Nucleus accumbens (tissue), 56 donors: ENCODE results near the gene NOA1.
A peak's percentile ranks its signal among the peaks of the same experiment; 100 is the strongest.
"Not testable (repeated sequence)": the region's sequence is repeated elsewhere in the genome, so short reads cannot be mapped to it uniquely, and the experiment has no call there.

Experiments
- DNase-seq, 56 donors: peaks; one replicate each; lab custom pipeline; 2025; lab: John Stamatoyannopoulos, UW

NOA1 gene

GRCh38 chr4:56959100-56959499, 18.3 kb downstream of the NOA1 start:
- DNase-seq: no peak

- DNase-seq: peak in 51 of 56 donors; percentile 2 to 81 (median 43)
Observed at GRCh38 chr4:56958111-56958517, 19.3 kb downstream of the NOA1 start.

GRCh38 chr4:56953680-56954520, 23.5 kb downstream of the NOA1 start:
- DNase-seq: peak in 27 of 56 donors; percentile 3 to 42 (median 13)

GRCh38 chr4:56941403-56941802, 36.0 kb downstream of the NOA1 start:
- no peak for DNase-seq

- DNase-seq: no peak
Observed at GRCh38 chr4:56940971-56941370, 36.4 kb downstream of the NOA1 start.

GRCh38 chr4:56940403-56940802, 37.0 kb downstream of the NOA1 start:
- no peak for DNase-seq

GRCh38 chr4:56939826-56940225, 37.6 kb downstream of the NOA1 start:
- DNase-seq: not testable (repeated sequence)

- DNase-seq: no peak
Observed at GRCh38 chr4:56937262-56937661, 40.1 kb downstream of the NOA1 start.

- no peak for DNase-seq
Observed at GRCh38 chr4:56931924-56932323, 45.5 kb downstream of the NOA1 start.

GRCh38 chr4:56930638-56931037, 46.8 kb downstream of the NOA1 start:
- no peak for DNase-seq

GRCh38 chr4:56927196-56927595, 50.2 kb downstream of the NOA1 start:
- no peak for DNase-seq

- DNase-seq: not testable (repeated sequence)
Observed at GRCh38 chr4:56914977-56915376, 62.4 kb downstream of the NOA1 start.

GRCh38 chr4:56914336-56914735, 63.1 kb downstream of the NOA1 start:
- DNase-seq: no peak
